ENCODE data around the gene MAGEC2.

MAGEC2 gene, protein sequence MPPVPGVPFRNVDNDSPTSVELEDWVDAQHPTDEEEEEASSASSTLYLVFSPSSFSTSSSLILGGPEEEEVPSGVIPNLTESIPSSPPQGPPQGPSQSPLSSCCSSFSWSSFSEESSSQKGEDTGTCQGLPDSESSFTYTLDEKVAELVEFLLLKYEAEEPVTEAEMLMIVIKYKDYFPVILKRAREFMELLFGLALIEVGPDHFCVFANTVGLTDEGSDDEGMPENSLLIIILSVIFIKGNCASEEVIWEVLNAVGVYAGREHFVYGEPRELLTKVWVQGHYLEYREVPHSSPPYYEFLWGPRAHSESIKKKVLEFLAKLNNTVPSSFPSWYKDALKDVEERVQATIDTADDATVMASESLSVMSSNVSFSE

DNA sequence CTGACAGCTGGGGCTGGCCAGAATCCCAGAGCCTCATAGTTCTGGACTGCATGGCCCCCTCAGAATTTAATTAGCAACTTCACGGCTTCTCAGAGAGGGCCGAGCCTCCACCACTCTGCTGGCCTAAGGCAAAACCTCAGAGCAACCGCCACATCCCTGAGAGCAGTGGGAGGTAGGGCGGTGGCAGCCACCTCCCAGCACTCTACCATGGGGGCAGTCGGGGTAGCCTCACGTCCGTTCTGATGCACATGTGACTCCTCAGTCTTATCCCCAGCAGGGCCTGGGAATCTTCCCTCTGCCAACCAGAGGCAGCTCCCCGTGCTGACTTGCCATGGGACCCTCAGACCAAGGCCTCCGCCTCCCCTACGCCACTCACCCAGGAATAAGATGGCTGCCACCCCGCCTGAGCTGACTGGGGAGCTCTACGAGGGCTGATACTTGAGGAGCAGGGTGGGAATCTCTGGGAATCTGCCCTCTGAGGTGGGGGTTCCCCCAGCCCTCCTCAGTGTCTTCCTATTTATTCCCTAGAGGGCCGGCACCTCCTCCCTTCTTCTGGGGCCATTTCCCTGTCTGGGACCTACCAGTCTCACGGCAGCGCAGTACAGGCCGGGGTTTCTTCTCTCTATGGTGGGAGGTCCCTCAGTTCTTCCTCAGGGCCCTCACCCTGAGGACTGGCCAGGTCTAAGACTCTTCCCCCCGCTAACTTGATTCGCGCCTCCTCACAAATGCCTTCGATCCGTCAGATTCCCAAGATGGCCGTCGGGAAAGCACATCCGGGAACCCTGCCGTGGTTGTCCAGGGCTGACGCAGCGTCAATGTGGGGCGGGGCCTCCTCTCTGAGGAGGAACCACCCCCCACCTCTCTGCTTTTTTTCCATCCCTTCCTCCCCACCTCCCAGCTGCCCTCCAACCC lies at the start of gene MAGEC2:
MAGEC2 (minus strand) TSS at position 769 of the 912 bp plus-strand sequence. CDS start 1,303 bp downstream, outside the sequence.
- DNase-seq (ENCODE audit: low read depth in 1 of 2, low spot score in 1 of 2): no peak

DNA sequence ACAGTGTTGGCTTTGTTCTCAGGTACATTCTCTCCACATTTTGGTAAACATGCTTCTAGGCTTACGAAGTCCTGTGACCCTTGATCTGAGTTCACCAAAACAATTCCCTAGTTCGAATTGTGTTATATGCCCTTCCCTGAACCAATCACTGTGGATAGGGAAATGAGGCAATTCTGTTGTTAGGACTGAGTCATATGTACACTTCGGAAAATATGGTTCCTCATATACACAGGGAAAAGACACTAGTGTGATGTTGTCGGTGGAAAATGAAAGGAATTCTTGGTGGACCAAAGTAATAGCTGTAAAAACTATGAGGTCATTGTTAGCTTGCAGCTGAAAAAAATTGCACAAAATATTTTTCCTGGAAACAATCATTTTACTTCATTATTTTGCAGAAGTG lies 46.6 kb upstream of the MAGEC2 start:
- DNase-seq (ENCODE audit: low read depth in 1 of 2, low spot score in 1 of 2): no peak

DNA sequence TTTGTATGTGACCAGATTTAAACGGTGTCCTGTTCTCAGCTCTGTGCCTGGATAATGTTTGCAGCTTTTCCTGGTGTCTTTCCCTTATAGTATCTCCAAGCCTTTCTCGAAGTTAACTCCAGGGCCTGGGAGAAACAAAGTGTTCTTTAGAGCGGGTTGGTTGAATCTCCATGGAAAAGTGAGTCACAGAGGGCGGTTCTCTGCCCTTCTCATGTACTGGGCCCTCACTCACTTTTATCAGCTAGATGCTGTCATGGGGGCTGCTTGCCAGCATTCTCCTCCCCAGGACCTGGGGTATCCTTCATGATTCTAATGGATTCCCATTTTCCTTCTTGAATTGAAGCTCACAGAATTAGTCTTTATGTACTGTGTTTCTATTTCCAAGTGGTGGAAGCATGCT lies 46.1 kb upstream of the MAGEC2 start:
- DNase-seq (ENCODE audit: low read depth in 1 of 2, low spot score in 1 of 2): no peak

DNA sequence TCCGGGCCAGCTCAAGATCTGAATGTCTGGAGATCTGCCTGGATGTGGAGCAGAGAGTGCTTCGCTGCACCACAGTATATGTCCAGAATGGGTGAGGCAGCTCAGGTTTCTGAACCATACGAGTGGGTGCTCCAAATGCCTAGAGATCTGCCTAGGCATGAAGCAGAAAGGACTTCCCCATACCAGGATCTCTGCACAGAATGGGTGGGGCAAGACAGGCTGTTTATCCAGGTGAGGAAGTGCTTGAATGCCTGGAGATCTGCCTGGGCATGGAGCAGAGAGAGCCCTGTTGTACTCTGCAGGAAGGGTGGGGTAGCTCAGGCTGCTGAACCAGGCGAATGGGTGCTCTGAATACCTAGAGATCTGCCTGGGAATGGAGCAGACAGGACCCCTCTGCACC lies 45.4 kb upstream of the MAGEC2 start:
- DNase-seq (ENCODE audit: low read depth in 1 of 2, low spot score in 1 of 2): no peak

DNA sequence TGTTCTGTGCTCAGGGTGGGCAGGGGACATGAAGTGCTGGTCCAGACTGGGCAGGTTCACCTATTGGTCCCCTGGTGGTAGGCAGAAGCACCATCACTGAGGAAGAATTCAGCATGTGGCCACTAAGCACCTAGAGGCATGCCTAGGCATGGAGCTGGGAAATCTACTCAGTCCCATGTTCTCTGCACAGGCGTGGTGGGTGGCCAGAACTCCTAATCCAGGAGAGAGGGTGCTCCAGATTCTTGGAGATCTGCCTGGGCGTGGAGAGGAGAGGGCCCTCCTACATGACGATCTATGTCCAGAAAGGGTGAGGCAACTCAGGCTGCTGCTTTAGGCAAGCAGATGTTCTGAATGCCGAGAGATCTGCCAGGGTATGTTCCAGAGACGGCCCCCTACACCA lies 44.6 kb upstream of the MAGEC2 start:
- DNase-seq (ENCODE audit: low read depth in 1 of 2, low spot score in 1 of 2): no peak

DNA sequence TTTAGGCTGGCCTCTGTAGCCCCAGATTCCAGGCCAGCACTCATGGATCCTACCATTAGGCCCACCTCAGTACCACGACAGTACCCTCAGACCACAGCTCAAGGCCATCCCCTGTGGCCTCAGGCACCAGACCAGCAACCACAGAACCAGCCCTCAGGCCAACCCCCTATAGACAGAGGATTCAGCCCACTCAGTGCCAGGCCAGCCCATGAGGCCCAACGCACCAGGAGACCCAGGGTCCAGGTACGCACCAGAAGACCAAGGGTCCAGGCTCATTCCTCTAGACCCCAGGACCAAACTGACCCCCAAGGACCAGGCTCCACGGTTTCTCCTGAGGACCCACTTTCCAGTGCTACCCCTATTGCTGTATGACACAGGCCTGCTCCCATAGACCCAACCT lies 39.5 kb upstream of the MAGEC2 start:
- no peak for DNase-seq (ENCODE audit: low read depth in 1 of 2, low spot score in 1 of 2)

DNA sequence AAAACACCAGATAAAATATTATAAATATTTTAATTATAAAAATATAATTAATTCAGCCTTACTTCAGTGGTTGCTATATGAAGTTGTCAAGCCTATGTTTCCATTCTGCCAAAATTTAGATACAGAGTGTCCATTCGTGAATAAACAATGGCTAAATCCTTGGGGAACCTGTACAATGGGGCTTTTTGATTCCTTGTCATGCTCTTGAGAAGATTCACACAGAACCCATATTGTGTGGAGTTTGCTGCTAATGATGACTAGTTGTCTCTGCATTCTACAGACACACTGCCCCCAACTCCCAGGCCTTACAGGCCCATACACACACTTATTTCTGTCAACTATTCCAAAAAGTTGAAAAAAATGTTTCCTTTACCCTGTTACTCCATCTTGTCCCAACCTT lies 33.4 kb upstream of the MAGEC2 start:
- no peak for DNase-seq (ENCODE audit: low read depth in 1 of 2, low spot score in 1 of 2)

DNA sequence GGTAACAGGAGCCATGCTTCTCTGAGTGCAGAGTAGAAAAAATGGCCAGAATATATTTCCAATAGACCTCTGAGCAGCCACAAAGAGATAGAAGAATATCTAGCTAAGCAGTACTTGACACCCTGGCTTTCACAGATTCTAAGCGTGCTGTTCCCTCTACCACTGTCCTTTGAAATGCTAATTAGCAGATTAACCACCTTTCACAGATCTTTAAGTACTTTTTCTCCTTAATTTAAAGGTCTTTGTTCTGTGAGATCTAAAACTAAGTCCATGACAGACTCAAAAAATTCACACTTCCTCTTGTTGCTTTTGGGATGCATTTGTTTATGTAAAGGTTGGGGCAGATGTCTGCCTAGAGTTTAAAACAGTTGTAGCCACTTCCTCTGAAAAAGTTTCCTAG lies 28.3 kb upstream of the MAGEC2 start:
- no peak for DNase-seq (ENCODE audit: low read depth in 1 of 2, low spot score in 1 of 2)

DNA sequence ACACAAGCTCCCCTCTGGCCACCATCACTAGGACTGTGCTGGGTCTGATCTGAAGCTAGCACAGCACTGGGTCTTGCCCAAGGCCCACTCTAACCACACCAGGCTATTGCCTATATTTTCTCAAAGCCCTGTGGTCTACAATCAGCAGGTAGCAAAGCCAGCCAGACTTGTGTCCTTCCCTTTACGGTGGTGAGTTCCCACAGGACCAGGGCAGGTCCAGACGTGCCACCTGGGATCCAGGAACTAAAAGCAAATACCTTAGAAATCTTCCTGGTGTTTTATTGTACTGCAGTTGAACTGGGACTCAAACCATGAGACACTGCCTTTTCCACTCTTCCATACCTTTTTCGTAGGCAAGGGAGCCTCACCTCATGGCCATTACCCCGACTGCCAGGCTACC lies 9.0 kb upstream of the MAGEC2 start:
- DNase-seq (ENCODE audit: low read depth in 1 of 2, low spot score in 1 of 2): no peak

DNA sequence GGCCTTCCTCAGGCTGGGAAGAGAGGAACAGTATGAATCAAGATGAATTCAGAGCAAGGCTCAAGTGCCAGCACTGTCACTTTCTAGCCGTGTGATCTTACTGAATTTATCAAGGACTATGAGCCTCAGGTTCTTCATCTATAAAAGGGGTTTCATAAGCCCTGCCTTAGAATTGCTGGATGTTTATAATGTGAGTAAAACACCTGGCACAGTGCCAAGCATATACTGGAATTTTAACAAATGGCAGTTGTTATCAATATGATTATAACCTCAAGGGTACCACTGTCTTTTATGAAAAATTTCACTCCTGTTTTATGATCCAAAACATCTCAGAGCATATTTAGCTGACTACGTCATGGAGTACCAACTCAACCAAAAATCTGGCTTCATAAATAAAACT lies 4.0 kb downstream of the MAGEC2 start:
- DNase-seq (ENCODE audit: low read depth in 1 of 2, low spot score in 1 of 2): no peak

DNA sequence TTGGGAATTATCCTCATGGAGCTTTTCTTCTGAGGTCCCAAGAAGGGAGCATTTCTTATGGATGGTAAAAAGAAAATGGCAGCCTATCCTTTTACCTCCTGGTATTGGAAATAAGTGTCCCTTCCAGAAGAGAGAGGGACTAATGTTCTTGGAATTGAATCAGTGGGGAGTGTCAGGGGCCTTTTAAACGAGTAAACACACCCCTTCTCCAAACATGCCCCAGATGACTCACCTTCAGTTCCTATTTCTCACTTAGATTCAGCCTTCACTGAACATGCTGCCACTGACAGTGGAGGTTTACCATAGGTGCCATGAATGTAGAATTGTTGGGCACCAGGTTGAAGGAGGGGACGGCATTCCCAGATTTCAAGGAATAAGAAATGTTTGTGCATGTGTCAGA lies 19.0 kb downstream of the MAGEC2 start:
- DNase-seq (ENCODE audit: low read depth in 1 of 2, low spot score in 1 of 2): no peak

DNA sequence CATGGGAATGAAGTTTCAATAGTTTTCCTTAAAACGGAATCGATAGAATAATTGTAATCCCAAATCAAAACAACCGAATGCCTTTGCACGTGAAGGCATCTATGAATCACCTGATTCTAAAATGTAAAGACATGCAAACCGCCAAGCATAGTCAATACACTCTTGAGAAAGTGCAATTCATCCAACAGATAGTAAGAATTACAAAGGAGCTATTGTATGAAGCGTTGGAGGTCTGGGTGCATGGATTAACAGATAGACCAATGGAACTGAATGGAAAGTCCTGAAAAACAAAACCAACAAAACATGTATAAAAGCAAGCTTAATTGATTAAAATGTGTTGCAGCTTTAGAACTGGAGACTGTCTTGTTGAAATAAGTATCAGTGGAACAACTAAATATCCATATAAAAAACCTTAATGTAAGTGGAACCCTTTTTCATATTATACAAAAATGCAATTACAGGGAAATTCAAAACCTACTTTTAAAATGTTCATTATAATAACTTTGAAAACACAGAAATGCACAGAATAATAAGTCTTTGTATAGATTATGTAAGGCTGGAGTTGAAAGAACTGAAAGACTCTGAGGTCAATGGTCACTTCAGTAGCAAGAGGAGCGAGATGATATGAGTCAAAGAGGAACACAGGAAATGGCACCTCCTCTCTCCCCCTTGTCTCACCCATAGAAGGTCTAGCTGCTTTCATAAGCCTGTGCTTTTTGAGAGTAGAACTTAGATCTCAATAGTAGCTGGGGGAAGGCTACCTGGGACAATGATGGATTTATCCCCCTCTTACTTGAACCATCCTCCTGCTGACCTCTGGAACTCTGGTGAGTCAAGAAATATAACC lies 20.1 kb downstream of the MAGEC2 start:
- DNase-seq (ENCODE audit: low read depth in 1 of 2, low spot score in 1 of 2): no peak

DNA sequence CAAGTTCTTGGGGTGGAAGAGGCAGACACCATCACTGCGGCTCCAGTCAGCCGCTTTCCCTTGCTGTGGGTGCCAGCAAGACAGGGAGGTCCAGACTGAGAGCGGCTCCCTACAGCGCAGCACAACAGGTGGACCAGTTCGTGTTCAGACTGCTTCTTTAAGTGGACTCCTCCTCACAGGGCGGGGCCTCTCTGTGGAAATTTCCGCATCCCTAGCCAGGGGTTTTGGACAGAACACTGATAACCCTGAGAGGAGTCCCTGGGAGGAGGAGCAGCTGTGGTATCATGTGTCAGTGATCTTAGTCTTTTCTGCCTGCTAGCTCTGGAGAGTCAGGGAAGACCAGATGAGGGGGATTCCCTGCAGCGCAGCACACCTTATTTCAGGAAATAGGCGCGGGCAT lies 48.5 kb downstream of the MAGEC2 start:
- DNase-seq (ENCODE audit: low read depth in 1 of 2, low spot score in 1 of 2): no peak
